ENCODE data around the gene GABRB3.

Gene GABRB3

GRCh38 chr15:26658290-26658689 is 114.6 kb downstream of the GABRB3 start:
- Histone ChIP-seq H2AFZ (ENCODE audit: insufficient read depth, low read length, poor library complexity) (no peak overlapping the region), H3K36me3 (ENCODE audit: control insufficient read depth in 1 of 2, insufficient read depth in 2 of 2, low read length in 2 of 2) (no peaks in the 10 kb centered on the region), H2BK12ac (ENCODE audit: low read length) (no peak overlapping the region), H4K12ac (ENCODE audit: low read depth, low read length) (no peak overlapping the region), H3K4me2 (ENCODE audit: low read length) (no peak overlapping the region), H3K4me1 (ENCODE audit: control insufficient read depth in 1 of 2, insufficient read depth in 2 of 2, low read length in 2 of 2) (no peaks in the 10 kb centered on the region), H3K14ac (ENCODE audit: low read length) (no peak overlapping the region), H3K27me3 (ENCODE audit: insufficient read depth, low read length) (no peaks in the 10 kb centered on the region), H3K23ac (ENCODE audit: low read length) (no peak overlapping the region), H3K27ac (ENCODE audit: low read depth, low read length) (no peak overlapping the region), H3K4me3 (ENCODE audit: low read depth, low read length) (no peak overlapping the region), H2BK120ac (ENCODE audit: insufficient read depth, low read length, poor library complexity) (no peak overlapping the region), H3K79me2 (ENCODE audit: control insufficient read depth, insufficient read depth, low read length, poor library complexity) (peaks cover 1% of the 10 kb centered on the region), H3K18ac (ENCODE audit: low read length) (no peak overlapping the region), H4K8ac (ENCODE audit: low read depth, low read length) (no peak overlapping the region), H4K91ac (ENCODE audit: low read depth, low read length) (no peak overlapping the region), H3K4ac (ENCODE audit: low read depth, low read length) (no peak overlapping the region), H2AK5ac (ENCODE audit: low read length) (no peak overlapping the region), H3K79me1 (ENCODE audit: low read length) (no peaks in the 10 kb centered on the region), H3K9ac (ENCODE audit: low read length) (no peak overlapping the region), H2BK5ac (ENCODE audit: low read depth, low read length, poor library complexity) (no peak overlapping the region), H3K9me3 (ENCODE audit: insufficient read depth, low read depth, low read length) (peaks cover 2% of the 10 kb centered on the region)
- WGBS (ENCODE audit: extremely low coverage, insufficient coverage, insufficient read length) = no CpG with 5 or more reads among the region's 2 CpGs
- DNase-seq = no peak

- Histone ChIP-seq H2AFZ (ENCODE audit: insufficient read depth, low read length, poor library complexity) (no peak overlapping the region), H3K79me1 (ENCODE audit: low read length) (no peaks in the 10 kb centered on the region), H3K79me2 (ENCODE audit: control insufficient read depth, insufficient read depth, low read length, poor library complexity) (peaks cover 1% of the 10 kb centered on the region), H3K18ac (ENCODE audit: low read length) (no peak overlapping the region), H2AK5ac (ENCODE audit: low read length) (no peak overlapping the region), H3K4me1 (ENCODE audit: control insufficient read depth in 1 of 2, insufficient read depth in 2 of 2, low read length in 2 of 2) (no peaks in the 10 kb centered on the region), H3K9ac (ENCODE audit: low read length) (no peak overlapping the region), H3K4ac (ENCODE audit: low read depth, low read length) (no peak overlapping the region), H2BK120ac (ENCODE audit: insufficient read depth, low read length, poor library complexity) (no peak overlapping the region), H3K27me3 (ENCODE audit: insufficient read depth, low read length) (no peaks in the 10 kb centered on the region), H4K8ac (ENCODE audit: low read depth, low read length) (no peak overlapping the region), H4K12ac (ENCODE audit: low read depth, low read length) (no peak overlapping the region), H3K14ac (ENCODE audit: low read length) (no peak overlapping the region), H2BK12ac (ENCODE audit: low read length) (no peak overlapping the region), H3K36me3 (ENCODE audit: control insufficient read depth in 1 of 2, insufficient read depth in 2 of 2, low read length in 2 of 2) (no peaks in the 10 kb centered on the region), H3K23ac (ENCODE audit: low read length) (no peak overlapping the region), H3K4me2 (ENCODE audit: low read length) (no peak overlapping the region), H3K9me3 (ENCODE audit: insufficient read depth, low read depth, low read length) (peaks cover 2% of the 10 kb centered on the region), H3K27ac (ENCODE audit: low read depth, low read length) (no peak overlapping the region), H2BK5ac (ENCODE audit: low read depth, low read length, poor library complexity) (no peak overlapping the region), H3K4me3 (ENCODE audit: low read depth, low read length) (no peak overlapping the region), H4K91ac (ENCODE audit: low read depth, low read length) (no peak overlapping the region)
- DNase-seq = no peak
- no CpG with 5 or more reads among the region's 6 CpGs for WGBS (ENCODE audit: extremely low coverage, insufficient coverage, insufficient read length)
Measured at GRCh38 chr15:26656080-26656479, 116.8 kb downstream of the GABRB3 start.

- no peaks in the 10 kb centered on the region for H3K36me3 ChIP-seq (ENCODE audit: control insufficient read depth in 1 of 2, insufficient read depth in 2 of 2, low read length in 2 of 2)
- DNase-seq = no peak
- H3K23ac ChIP-seq (ENCODE audit: low read length) = no peak overlapping the region
- H4K12ac ChIP-seq (ENCODE audit: low read depth, low read length) = no peak overlapping the region
- no peak overlapping the region for H3K4me2 ChIP-seq (ENCODE audit: low read length)
- H3K14ac ChIP-seq (ENCODE audit: low read length) = no peak overlapping the region
- H2AFZ ChIP-seq (ENCODE audit: insufficient read depth, low read length, poor library complexity) = no peak overlapping the region
- no peak overlapping the region for H4K91ac ChIP-seq (ENCODE audit: low read depth, low read length)
- no CpG with 5 or more reads among the region's 1 CpG for WGBS (ENCODE audit: extremely low coverage, insufficient coverage, insufficient read length)
- H3K18ac ChIP-seq (ENCODE audit: low read length) = no peak overlapping the region
- no peak overlapping the region for H4K8ac ChIP-seq (ENCODE audit: low read depth, low read length)
- H2BK120ac ChIP-seq (ENCODE audit: insufficient read depth, low read length, poor library complexity) = no peak overlapping the region
- no peak overlapping the region for H2BK5ac ChIP-seq (ENCODE audit: low read depth, low read length, poor library complexity)
- no peak overlapping the region for H2AK5ac ChIP-seq (ENCODE audit: low read length)
- no peaks in the 10 kb centered on the region for H3K27me3 ChIP-seq (ENCODE audit: insufficient read depth, low read length)
- H3K4me1 ChIP-seq (ENCODE audit: control insufficient read depth in 1 of 2, insufficient read depth in 2 of 2, low read length in 2 of 2) = no peaks in the 10 kb centered on the region
- H2BK12ac ChIP-seq (ENCODE audit: low read length) = no peak overlapping the region
- no peak overlapping the region for H3K4ac ChIP-seq (ENCODE audit: low read depth, low read length)
- peaks cover 4% of the 10 kb centered on the region for H3K9me3 ChIP-seq (ENCODE audit: insufficient read depth, low read depth, low read length)
- H3K4me3 ChIP-seq (ENCODE audit: low read depth, low read length) = no peak overlapping the region
- H3K27ac ChIP-seq (ENCODE audit: low read depth, low read length) = no peak overlapping the region
- no peaks in the 10 kb centered on the region for H3K79me1 ChIP-seq (ENCODE audit: low read length)
- H3K9ac ChIP-seq (ENCODE audit: low read length) = no peak overlapping the region
- H3K79me2 ChIP-seq (ENCODE audit: control insufficient read depth, insufficient read depth, low read length, poor library complexity) = peaks cover 1% of the 10 kb centered on the region
Measured at GRCh38 chr15:26651909-26652308, 121.0 kb downstream of the GABRB3 start.

DNA sequence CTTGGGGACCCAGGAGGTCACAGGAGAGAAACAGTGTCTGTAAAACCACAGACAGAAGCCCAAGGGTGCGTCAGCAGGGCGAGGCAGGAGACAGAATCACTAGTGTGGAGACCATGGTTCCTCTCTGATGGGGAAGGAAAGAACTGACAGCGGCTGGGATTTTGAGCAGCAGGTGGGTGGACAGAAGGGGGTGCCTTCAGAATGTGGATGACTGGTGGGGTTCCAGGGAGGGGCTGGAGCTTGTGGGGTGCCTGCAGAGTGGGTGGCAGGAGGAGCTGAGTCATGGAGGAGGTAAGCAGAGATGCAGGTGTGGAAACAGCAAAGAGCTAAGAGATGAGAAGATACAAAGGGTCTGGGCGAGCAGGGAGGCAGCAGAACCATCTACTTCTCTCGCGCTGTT is 124.2 kb downstream of the GABRB3 start:
- H3K36me3 ChIP-seq (ENCODE audit: control insufficient read depth in 1 of 2, insufficient read depth in 2 of 2, low read length in 2 of 2) = no peaks in the 10 kb centered on the region
- H3K9me3 ChIP-seq (ENCODE audit: insufficient read depth, low read depth, low read length) = peaks cover 3% of the 10 kb centered on the region
- no peak overlapping the region for H3K14ac ChIP-seq (ENCODE audit: low read length)
- no peak overlapping the region for H3K4ac ChIP-seq (ENCODE audit: low read depth, low read length)
- H2BK5ac ChIP-seq (ENCODE audit: low read depth, low read length, poor library complexity) = no peak overlapping the region
- no peak overlapping the region for H4K12ac ChIP-seq (ENCODE audit: low read depth, low read length)
- no peak overlapping the region for H2BK120ac ChIP-seq (ENCODE audit: insufficient read depth, low read length, poor library complexity)
- H3K27ac ChIP-seq (ENCODE audit: low read depth, low read length) = no peak overlapping the region
- WGBS (ENCODE audit: extremely low coverage, insufficient coverage, insufficient read length) = no CpG with 5 or more reads among the region's 6 CpGs
- H3K79me2 ChIP-seq (ENCODE audit: control insufficient read depth, insufficient read depth, low read length, poor library complexity) = no peaks in the 10 kb centered on the region
- no peak overlapping the region for H4K91ac ChIP-seq (ENCODE audit: low read depth, low read length)
- H3K4me3 ChIP-seq (ENCODE audit: low read depth, low read length) = no peak overlapping the region
- H3K23ac ChIP-seq (ENCODE audit: low read length) = no peak overlapping the region
- no peak overlapping the region for H2BK12ac ChIP-seq (ENCODE audit: low read length)
- H3K18ac ChIP-seq (ENCODE audit: low read length) = no peak overlapping the region
- H3K4me1 ChIP-seq (ENCODE audit: control insufficient read depth in 1 of 2, insufficient read depth in 2 of 2, low read length in 2 of 2) = peaks cover 8 to 10% of the 10 kb centered on the region in 2 experiments
- H2AK5ac ChIP-seq (ENCODE audit: low read length) = no peak overlapping the region
- H3K9ac ChIP-seq (ENCODE audit: low read length) = no peak overlapping the region
- no peak overlapping the region for H3K4me2 ChIP-seq (ENCODE audit: low read length)
- no peak overlapping the region for H2AFZ ChIP-seq (ENCODE audit: insufficient read depth, low read length, poor library complexity)
- H3K79me1 ChIP-seq (ENCODE audit: low read length) = no peaks in the 10 kb centered on the region
- DNase-seq = no peak
- H4K8ac ChIP-seq (ENCODE audit: low read depth, low read length) = no peak overlapping the region
- H3K27me3 ChIP-seq (ENCODE audit: insufficient read depth, low read length) = no peaks in the 10 kb centered on the region

All from trophoblast cell (in vitro differentiated cells and primary cell).